Measurements from ENCODE around the gene DNAI1. TPM values are rescaled to one million over a fixed set of nuclear protein-coding genes. Genes with fewer than 3 reads are reported as not detected.

Gene DNAI1
- total RNA-seq, 2 donors from 2014 or later: not detected

DNA sequence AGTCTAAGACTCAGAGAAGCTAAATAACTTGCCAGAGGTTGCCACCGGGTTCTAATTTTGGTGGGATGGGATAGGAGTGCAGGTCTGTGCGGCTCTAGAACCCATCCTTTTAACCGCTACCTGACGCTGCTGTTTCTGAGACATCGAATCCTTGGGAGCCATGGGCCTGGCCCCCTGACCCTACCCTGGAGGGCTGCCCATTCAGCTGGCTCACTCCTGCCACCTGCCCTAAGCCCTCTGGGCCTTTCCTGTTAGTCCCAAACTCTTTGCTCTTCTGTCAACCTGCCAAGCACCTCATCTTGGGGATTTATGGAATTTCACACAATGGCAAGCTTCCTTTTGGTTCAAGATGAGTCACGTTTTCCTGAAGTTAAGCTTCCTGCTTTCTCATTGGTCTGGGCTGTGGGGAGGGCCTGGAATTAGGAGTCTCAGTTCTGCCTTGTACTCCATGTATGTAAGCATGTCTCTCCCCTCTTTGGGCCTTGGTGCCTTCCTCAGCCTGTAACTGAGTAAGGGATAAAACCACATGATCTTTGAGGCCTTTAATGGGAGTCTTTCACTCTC is 37.6 kb downstream of the DNAI1 start:
- Histone ChIP-seq H3K27me3 (replicated peaks; ENCODE audit: insufficient read depth) (no peaks in the 10 kb centered on the region), H3K4me1 (ENCODE audit: control insufficient read depth in 1 of 2, low read depth in 2 of 2) (peaks cover 0 to 2% of the 10 kb centered on the region in 2 donors), H3K9me3 (no peaks in the 10 kb centered on the region), H3K36me3 (no peaks in the 10 kb centered on the region), H3K27ac (no peak overlapping the region), H3K4me3 (no peak overlapping the region)
- ATAC-seq (ENCODE audit: insufficient number of reproducible peaks, low FRiP score, low read depth): no peak
- no peak for TF ChIP-seq CTCF (IDR thresholded peaks at IDR 0.05)
- no peak for DNase-seq (ENCODE audit: low spot score)

- Histone ChIP-seq H3K9me3 (no peaks in the 10 kb centered on the region), H3K27me3 (replicated peaks; ENCODE audit: insufficient read depth) (no peaks in the 10 kb centered on the region), H3K4me1 (ENCODE audit: control insufficient read depth in 1 of 2, low read depth in 2 of 2) (peaks cover 16 to 24% of the 10 kb centered on the region in 2 donors), H3K4me3 (no peak overlapping the region), H3K27ac (no peak overlapping the region), H3K36me3 (no peaks in the 10 kb centered on the region)
- no peak for DNase-seq (ENCODE audit: low spot score)
- TF ChIP-seq CTCF (IDR thresholded peaks at IDR 0.05): no peak
- ATAC-seq (ENCODE audit: insufficient number of reproducible peaks, low FRiP score, low read depth): no peak
These were observed 39.9 kb downstream of the DNAI1 start for GRCh38 chr9:34498553-34498952.

DNA sequence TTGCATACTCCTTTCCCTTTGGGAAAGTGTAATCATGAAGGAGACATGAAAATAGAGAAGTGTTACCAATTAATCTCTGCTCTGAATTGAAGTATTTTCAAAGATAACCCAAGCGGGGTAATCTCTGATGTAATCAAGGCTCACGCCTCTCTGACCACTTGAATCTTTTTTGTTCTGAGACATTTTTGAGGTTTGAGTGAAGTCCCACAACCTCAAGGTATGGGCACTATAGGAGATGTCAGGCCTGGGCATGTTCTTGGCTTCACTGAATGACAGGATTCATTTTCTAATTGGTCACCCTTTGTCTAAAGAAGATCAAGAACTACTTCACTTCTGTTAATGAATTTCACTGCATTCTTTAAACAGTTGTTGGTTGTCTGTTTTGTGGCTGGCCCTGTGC is 40.5 kb downstream of the DNAI1 start:
- no peak for TF ChIP-seq CTCF (IDR thresholded peaks at IDR 0.05)
- Histone ChIP-seq H3K27ac (no peak overlapping the region), H3K9me3 (no peaks in the 10 kb centered on the region), H3K4me3 (no peak overlapping the region), H3K36me3 (no peaks in the 10 kb centered on the region), H3K27me3 (replicated peaks; ENCODE audit: insufficient read depth) (no peaks in the 10 kb centered on the region), H3K4me1 (ENCODE audit: control insufficient read depth in 1 of 2, low read depth in 2 of 2) (peaks cover 16 to 26% of the 10 kb centered on the region in 2 donors)
- DNase-seq (ENCODE audit: low spot score) (no peak), ATAC-seq (ENCODE audit: insufficient number of reproducible peaks, low FRiP score, low read depth) (no peak)

- Histone ChIP-seq H3K9me3 (no peaks in the 10 kb centered on the region), H3K27ac (no peak overlapping the region), H3K4me1 (ENCODE audit: control insufficient read depth in 1 of 2, low read depth in 2 of 2) (peaks cover 16 to 26% of the 10 kb centered on the region in 2 donors), H3K4me3 (no peak overlapping the region), H3K36me3 (no peaks in the 10 kb centered on the region), H3K27me3 (replicated peaks; ENCODE audit: insufficient read depth) (no peaks in the 10 kb centered on the region)
- no peak for ATAC-seq (ENCODE audit: insufficient number of reproducible peaks, low FRiP score, low read depth)
- DNase-seq (ENCODE audit: low spot score): no peak
- TF ChIP-seq CTCF (IDR thresholded peaks at IDR 0.05): peak; percentile 98
These were observed 42.1 kb downstream of the DNAI1 start for GRCh38 chr9:34500623-34501267.

DNA sequence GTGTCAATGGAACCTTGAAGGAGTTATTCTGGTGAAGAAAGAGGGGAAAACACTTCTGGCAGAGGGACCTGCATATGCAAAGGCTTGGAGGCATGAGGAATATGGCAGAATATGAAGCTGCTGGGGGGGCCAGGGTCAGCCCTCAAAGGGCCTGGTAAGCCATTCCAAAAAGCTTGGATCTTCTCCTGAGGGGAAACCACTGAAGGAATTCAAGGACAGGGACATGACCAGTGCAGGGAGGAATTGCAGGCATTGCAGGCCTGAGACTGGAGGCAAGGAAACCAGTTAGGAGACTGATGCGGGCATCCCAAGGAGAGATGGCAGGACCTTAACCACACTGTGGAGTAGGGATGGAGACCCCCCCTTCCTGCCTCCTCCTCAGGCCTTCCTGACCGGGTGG is 42.8 kb downstream of the DNAI1 start:
- no peak overlapping the region for H3K27ac ChIP-seq
- H3K4me3 ChIP-seq: no peak overlapping the region
- no peaks in the 10 kb centered on the region for H3K36me3 ChIP-seq
- no peaks in the 10 kb centered on the region for H3K27me3 ChIP-seq (replicated peaks; ENCODE audit: insufficient read depth)
- no peak for DNase-seq (ENCODE audit: low spot score)
- H3K9me3 ChIP-seq: no peaks in the 10 kb centered on the region
- H3K4me1 ChIP-seq (ENCODE audit: control insufficient read depth in 1 of 2, low read depth in 2 of 2): peaks cover 16 to 26% of the 10 kb centered on the region in 2 donors
- ATAC-seq (ENCODE audit: insufficient number of reproducible peaks, low FRiP score, low read depth): no peak
- TF ChIP-seq CTCF (IDR thresholded peaks at IDR 0.05): no peak
